Testis (tissue), 2 donors: ENCODE measurements around the gene SNX13.

ENCODE experiments used
- CTCF ChIP-seq, 3 experiments: fragments of 450-650 bp in 2 of 3; fragments of 200-600 bp in 1 of 3; sonication (generic) in 1 of 3; IDR thresholded peaks; one replicate each; pipeline ENCODE4 v1.5.1; 2016 to 2019; ENCODE audit warnings: antibody characterized with exemption in 3 of 3, mild to moderate bottlenecking in 2 of 3, moderate library complexity in 1 of 3
- POLR2A ChIP-seq: fragments of 450-650 bp; IDR thresholded peaks from one replicate; pipeline ENCODE4 v1.6.1; 2017; ENCODE audit warnings: antibody characterized with exemption, mild to moderate bottlenecking, moderate library complexity

GRCh38 chr7:17849504-17849903, 90.8 kb downstream of the SNX13 start:
- no peak for TF ChIP-seq CTCF (IDR thresholded peaks at IDR 0.05)
- TF ChIP-seq POLR2A: no peak
